Measurements from ENCODE around the gene EPHA7. TPM values are rescaled to one million over a fixed set of nuclear protein-coding genes. Genes with fewer than 3 reads are reported as not detected.

Gene EPHA7
- total RNA-seq, 2 experiments from 2014 or later = not detected

- Histone ChIP-seq H3K9me3 (ENCODE audit: control insufficient read depth in 1 of 2, insufficient read depth in 1 of 2, low read length in 2 of 2) (no peaks in the 10 kb centered on the region), H3K36me3 (ENCODE audit: insufficient read depth, low read length) (no peaks in the 10 kb centered on the region), H3K27ac (ENCODE audit: low read depth in 1 of 2, low read length in 2 of 2) (no peak overlapping the region), H3K27me3 (ENCODE audit: control insufficient read depth in 1 of 2, insufficient read depth in 2 of 2, low read length in 2 of 2) (no peaks in the 10 kb centered on the region), H3K4me3 (ENCODE audit: low read length) (no peak overlapping the region), H3K4me1 (ENCODE audit: insufficient read depth, low read length) (no peaks in the 10 kb centered on the region)
- DNase-seq (no peak), ATAC-seq (ENCODE audit: poor library complexity) (no peak)
- TF ChIP-seq CTCF (IDR thresholded peaks at IDR 0.05) = no peak
- intact Hi-C loops (cut with DNase I, micrococcal nuclease) = no loop called here
- POLR2A ChIA-PET = no interaction called here
- no peak overlapping the region for H3K4me3 Mint-ChIP-seq
- CTCF ChIA-PET = no interaction called here
- no peaks in the 10 kb centered on the region for H3K27me3 Mint-ChIP-seq
- H3K4me1 Mint-ChIP-seq (ENCODE audit: low read depth) = no peaks in the 10 kb centered on the region
- no peaks in the 10 kb centered on the region for H3K36me3 Mint-ChIP-seq (ENCODE audit: low read depth)
- no peak overlapping the region for H3K27ac Mint-ChIP-seq
- H3K9me3 Mint-ChIP-seq = no peaks in the 10 kb centered on the region
These were observed 160.0 kb downstream of the EPHA7 start for GRCh38 chr6:93259332-93259731.

GRCh38 chr6:93252930-93253329 lies 166.4 kb downstream of the EPHA7 start:
- TF ChIP-seq CTCF (IDR thresholded peaks at IDR 0.05) = no peak
- Mint-ChIP-seq H3K27me3 (no peaks in the 10 kb centered on the region), H3K36me3 (ENCODE audit: low read depth) (no peaks in the 10 kb centered on the region), H3K9me3 (peaks cover 5% of the 10 kb centered on the region), H3K4me3 (no peak overlapping the region), H3K27ac (no peak overlapping the region), H3K4me1 (ENCODE audit: low read depth) (no peaks in the 10 kb centered on the region)
- ChIA-PET CTCF (no interaction called here), POLR2A (no interaction called here)
- no peak overlapping the region for H3K27ac ChIP-seq (ENCODE audit: low read depth in 1 of 2, low read length in 2 of 2)
- no peaks in the 10 kb centered on the region for H3K9me3 ChIP-seq (ENCODE audit: control insufficient read depth in 1 of 2, insufficient read depth in 1 of 2, low read length in 2 of 2)
- no peak for DNase-seq
- H3K4me3 ChIP-seq (ENCODE audit: low read length) = no peak overlapping the region
- no peaks in the 10 kb centered on the region for H3K36me3 ChIP-seq (ENCODE audit: insufficient read depth, low read length)
- no peaks in the 10 kb centered on the region for H3K4me1 ChIP-seq (ENCODE audit: insufficient read depth, low read length)
- no peaks in the 10 kb centered on the region for H3K27me3 ChIP-seq (ENCODE audit: control insufficient read depth in 1 of 2, insufficient read depth in 2 of 2, low read length in 2 of 2)
- intact Hi-C loops (cut with DNase I, micrococcal nuclease) = no loop called here
- no peak for ATAC-seq (ENCODE audit: poor library complexity)

- POLR2A ChIA-PET = no interaction called here
- no peak for TF ChIP-seq CTCF (IDR thresholded peaks at IDR 0.05)
- H3K27me3 Mint-ChIP-seq = no peaks in the 10 kb centered on the region
These were observed 170.7 kb downstream of the EPHA7 start for GRCh38 chr6:93248631-93249030.

More at GRCh38 chr6:93248631-93249030, 170.7 kb downstream of the EPHA7 start:
- CTCF ChIA-PET = no interaction called here
- H3K4me1 ChIP-seq (ENCODE audit: insufficient read depth, low read length) = no peaks in the 10 kb centered on the region
- no peaks in the 10 kb centered on the region for H3K27me3 ChIP-seq (ENCODE audit: control insufficient read depth in 1 of 2, insufficient read depth in 2 of 2, low read length in 2 of 2)
- intact Hi-C loops (cut with DNase I, micrococcal nuclease) = no loop called here
- Mint-ChIP-seq H3K27ac (no peak overlapping the region), H3K9me3 (peaks cover 7% of the 10 kb centered on the region), H3K4me3 (no peak overlapping the region), H3K36me3 (ENCODE audit: low read depth) (no peaks in the 10 kb centered on the region), H3K4me1 (ENCODE audit: low read depth) (no peaks in the 10 kb centered on the region)
- no peak for ATAC-seq (ENCODE audit: poor library complexity)
- H3K36me3 ChIP-seq (ENCODE audit: insufficient read depth, low read length) = no peaks in the 10 kb centered on the region
- no peak overlapping the region for H3K27ac ChIP-seq (ENCODE audit: low read depth in 1 of 2, low read length in 2 of 2)
- no peaks in the 10 kb centered on the region for H3K9me3 ChIP-seq (ENCODE audit: control insufficient read depth in 1 of 2, insufficient read depth in 1 of 2, low read length in 2 of 2)
- DNase-seq = no peak
- no peak overlapping the region for H3K4me3 ChIP-seq (ENCODE audit: low read length)

All from CD4-positive, alpha-beta T cell (primary cell).